T-helper 22 cell (primary cell): Measurements from ENCODE around the gene STAT5B.
"Not testable (repeated sequence)": the region's sequence is repeated elsewhere in the genome, so short reads cannot be mapped to it uniquely, and the experiment has no call there.

Experiments used
- DNase-seq: peaks from one replicate; pipeline ENCODE4 v3.0.0-alpha.2; 2020; ENCODE audit warnings: low read depth

STAT5B gene

DNA sequence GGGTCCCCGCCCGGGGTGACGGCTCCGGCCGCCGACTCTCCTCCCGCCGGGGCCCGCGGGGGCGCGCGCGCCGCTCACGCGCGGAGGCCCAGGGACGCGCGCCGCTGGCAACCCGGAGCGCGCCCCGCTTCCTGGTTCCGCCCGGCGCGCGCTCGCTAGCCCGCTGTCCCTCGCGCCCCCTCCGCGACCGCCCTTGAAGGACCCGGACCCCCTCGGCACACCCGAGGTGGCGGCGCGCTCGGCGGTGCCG, at the start of gene STAT5B:
STAT5B (minus strand) TSS at position 33 of the 250 bp plus-strand sequence. CDS start 44,264 bp downstream, outside the sequence.
- DNase-seq = peak; percentile 43

GRCh38 chr17:42325026-42325425, 48.8 kb upstream of the STAT5B start:
- no peak for DNase-seq

DNA sequence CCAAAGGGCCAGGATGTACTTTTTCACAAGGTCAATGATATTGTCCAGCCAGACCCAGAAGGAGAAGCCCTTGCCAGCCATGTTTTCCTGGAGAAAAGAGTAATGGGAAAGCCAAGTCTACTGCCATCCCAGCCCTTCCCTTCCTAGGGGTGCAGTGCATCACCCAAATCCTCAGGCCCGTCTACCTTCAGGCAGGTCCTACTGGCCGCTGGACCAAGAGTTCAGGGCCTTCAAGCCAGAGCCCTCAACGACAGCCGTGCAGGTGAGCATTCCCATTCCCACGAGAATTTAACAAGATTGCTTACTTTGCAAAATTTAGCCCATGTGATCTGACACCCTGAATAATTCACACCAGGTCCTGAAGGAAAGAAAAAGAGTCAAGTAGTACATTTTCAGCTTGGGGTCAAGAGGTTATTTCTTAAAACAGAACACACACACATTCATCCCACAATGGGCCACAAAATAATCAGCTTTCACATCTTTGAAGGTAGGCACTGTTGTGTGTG, 47.1 kb upstream of the STAT5B start:
- no peak for DNase-seq

DNA sequence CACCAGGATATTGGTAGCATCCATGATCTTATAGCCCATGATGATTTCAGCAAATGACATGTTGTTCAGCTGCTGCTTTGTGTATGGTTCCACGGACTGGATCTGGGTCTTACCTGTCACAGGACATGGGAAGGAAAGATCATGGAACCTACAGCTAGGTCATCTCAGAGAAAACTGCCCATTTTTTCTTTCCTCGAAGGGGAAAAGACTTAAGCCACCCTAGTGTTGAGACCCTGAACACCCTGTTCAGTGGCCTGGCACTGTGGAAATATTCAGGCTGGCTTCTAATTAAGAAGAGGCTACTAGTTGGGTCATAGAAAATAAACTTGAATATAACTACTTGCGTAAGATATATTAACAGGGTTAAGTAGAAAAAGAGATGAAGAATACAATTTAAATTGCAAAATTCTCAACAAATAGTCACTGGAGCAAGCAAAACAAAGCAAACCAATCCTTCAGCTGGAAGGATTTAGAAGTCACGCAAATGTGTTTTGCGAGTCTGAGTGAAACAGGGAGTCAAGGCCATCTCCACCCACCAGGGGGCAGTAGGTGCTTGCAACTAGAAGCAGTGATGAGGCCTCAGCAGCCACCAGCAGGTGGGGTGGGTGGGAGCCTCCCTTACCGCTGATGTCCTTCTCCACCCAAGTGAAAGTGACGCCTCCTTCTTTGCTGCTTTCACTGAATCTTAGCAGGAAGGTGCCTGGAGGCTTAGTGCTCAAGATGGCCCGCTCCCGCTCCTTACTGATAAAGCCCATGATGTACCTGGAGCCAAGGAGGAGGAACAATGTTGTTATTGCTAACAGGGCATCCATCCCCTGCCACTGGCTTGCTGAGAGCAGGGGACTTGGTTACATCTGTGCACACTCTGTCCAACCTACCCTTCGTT, 46.4 kb upstream of the STAT5B start:
- DNase-seq = peak; percentile 81

GRCh38 chr17:42321555-42321954, 45.4 kb upstream of the STAT5B start:
- DNase-seq = no peak

DNA sequence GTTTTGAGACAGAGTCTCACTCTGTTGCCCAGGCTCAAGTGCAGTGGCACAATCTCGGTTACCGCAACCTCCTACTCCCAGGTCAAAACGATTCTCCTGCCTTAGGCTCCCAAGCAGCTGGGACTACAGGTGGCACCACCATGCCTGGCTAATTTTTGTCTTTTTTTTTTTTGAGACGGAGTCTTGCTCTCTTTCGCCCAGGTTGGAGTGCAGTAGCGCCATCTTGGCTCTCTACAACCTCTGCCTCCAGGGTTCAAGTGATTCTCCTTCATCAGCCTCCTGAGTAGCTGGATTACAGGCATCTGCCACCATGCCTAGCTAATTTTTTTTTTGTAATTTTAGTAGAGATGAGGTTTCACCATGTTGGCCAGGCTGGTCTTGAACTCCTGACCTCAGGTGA, 41.8 kb upstream of the STAT5B start:
- not testable (repeated sequence) for DNase-seq

- no peak for DNase-seq
Measured at GRCh38 chr17:42317266-42317845, 41.2 kb upstream of the STAT5B start.

DNA sequence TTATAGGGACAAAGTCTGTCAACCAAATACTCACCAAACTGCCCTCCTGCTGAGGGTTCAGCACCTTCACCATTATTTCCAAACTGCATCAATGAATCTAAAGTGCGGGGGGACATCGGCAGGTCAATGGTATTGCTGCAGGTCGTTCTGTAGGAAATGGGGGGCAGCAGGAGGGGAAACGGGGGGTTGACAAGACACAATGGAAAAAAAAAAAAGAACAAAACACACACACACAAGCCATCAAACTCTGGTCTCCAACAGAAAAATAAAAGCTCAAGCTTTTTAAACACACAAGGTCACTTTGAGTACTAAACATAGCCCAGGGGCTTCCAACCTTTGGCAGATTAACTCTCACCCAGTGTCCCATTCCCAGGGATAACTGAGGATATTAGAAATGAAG, 40.6 kb upstream of the STAT5B start:
- DNase-seq = no peak

DNA sequence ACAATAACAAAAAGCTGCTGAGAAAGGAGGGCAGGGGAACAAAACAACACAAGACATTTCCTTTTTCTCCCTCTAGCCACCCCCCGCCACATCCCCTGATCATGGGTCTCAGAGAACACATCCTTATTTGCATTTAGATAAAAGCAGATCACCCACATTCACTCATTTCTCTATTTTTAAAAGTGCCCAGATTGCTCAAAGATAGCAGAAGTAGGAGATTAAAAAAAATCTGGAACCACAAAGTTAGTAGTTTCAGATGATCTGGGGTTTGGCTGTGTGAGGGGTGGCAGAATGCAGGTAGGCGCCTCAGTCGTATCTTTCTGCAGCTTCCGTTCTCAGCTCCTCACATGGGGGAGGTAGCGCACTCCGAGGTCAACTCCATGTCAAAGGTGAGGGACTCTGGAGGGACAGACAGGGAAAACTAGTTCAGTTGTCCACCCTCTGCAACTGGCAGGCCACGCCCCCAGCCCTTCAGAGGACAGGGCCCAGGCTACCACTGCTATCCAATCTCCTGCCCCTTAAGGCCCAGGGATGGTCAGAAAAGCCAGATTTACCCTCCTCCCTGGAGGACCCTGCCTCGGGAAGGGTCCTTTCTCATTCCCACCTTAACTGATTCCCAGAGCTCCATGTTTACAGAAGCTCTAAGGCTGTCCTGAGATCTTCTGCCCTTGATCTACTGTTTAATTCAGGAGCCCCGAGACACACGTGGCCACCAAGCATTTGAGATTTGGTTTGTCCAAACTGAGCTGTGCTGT, 39.4 kb upstream of the STAT5B start:
- no peak for DNase-seq

DNA sequence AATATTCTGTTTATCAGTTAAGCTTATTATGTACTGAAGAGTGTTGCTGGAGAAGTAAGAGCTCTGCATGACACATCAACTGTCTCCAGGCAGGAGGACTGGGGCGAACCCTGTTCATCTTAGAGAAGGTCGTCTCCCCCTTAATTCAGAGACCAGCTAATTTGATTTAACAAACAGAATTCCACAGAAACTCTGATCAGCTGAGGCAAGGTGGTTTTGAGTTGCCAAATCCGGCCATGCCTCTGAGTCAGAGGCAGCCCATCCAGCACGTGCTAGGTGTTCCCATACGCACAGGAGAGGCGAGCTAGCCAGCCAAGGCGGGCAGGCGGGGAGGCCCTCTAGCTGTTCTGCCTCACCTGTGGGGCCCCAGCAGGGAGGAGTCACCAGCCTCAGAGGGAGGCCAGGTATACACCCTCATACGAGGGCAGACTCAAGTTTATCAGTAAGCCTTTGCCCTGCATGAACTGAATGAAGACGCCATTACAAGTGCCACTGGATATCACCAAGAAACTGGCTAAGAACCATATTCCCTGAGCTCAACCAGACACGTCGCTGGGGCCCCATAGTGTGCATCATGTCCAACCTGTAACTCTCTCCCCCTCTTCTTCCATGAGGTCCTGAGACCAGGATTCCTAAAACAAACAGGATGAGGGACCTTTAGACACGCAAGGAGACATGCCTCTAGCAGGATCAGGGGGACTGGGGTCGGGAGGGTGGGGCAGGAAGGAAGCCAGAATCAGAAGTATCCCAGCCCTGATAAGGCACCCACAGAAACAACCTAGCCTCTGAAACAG, 37.8 kb upstream of the STAT5B start:
- no peak for DNase-seq

- no peak for DNase-seq
Measured at GRCh38 chr17:42313389-42313772, 37.2 kb upstream of the STAT5B start.

- DNase-seq = peak; percentile 50
Measured at GRCh38 chr17:42312285-42313130, 36.3 kb upstream of the STAT5B start.

DNA sequence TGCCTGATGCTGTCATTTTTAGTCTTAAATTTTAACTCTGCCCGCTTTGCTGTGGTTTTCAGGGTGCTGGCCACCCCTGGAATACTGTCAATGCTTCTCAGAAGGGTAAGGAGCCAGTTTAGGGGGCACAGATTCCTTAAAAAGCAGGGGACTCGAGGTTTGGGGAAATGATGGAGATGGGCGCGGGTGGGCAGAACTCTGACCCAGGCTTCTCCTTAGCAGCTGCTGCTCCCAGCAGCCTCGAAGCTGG, 35.8 kb upstream of the STAT5B start:
- no peak for DNase-seq

DNA sequence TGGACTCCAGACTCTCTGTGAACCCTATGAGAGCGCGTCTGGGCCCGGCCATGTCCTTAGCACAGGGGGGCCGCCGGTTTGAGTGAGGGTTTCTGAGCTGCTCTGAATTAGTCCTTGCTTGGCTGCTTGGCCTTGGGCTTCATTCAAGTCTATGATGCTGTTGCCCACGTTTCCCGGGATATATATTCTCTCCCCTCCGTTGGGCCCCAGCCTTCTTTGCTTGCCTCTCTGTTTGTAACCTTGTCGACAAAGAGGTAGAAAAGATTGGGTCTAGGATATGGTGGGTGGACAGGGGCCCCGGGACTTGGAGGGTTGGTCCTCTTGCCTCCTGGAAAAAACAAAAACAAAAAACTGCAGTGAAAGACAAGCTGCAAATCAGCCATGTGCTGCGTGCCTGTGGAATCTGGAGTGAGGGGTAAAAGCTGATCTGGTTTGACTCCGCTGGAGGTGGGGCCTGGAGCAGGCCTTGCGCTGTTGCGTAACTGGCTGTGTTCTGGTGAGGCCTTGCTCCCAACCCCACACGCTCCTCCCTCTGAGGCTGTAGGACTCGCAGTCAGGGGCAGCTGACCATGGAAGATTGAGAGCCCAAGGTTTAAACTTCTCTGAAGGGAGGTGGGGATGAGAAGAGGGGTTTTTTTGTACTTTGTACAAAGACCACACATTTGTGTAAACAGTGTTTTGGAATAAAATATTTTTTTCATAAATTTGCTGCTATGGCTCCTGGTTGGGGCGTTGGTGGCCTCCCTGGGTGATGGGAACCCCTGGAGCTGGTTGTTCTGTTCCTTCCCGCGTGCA, 35.2 kb upstream of the STAT5B start:
- no peak for DNase-seq

- no peak for DNase-seq
Measured at GRCh38 chr17:42310787-42311215, 34.6 kb upstream of the STAT5B start.

DNA sequence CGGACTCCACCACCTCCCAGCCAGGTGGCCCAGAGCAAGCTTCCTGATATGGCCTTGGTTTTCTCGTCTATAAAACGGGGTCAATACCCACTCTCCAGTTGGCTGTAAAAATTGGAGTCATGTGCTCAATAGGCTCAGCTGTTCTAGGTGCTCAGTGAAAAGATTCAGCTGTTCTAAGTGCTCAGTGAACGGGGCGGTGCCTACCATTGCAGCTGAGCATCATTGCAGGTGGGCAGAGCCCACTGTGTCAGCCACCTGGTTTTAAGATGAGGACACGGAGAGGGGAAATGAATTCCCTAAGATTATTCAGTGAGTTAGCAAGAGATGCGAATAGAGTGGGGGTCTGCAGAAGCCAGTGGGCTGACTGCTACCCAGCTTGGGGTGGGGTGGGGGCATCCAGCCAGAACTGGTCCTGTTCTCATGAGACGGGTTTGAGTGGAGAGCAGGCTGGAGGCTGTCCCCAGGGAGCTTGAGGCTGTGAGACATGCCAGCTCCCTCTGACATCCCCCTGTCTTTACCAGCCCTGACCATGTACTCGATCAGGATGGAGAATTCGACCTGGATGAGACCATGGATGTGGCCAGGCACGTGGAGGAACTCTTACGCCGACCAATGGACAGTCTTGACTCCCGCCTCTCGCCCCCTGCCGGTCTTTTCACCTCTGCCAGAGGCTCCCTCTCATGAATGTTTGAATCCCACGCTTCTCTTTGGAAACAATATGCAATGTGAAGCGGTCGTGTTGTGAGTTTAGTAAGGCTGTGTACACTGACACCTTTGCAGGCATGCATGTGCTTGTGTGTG, 34.0 kb upstream of the STAT5B start:
- DNase-seq = no peak

GRCh38 chr17:42309142-42309541, 33.0 kb upstream of the STAT5B start:
- no peak for DNase-seq

DNA sequence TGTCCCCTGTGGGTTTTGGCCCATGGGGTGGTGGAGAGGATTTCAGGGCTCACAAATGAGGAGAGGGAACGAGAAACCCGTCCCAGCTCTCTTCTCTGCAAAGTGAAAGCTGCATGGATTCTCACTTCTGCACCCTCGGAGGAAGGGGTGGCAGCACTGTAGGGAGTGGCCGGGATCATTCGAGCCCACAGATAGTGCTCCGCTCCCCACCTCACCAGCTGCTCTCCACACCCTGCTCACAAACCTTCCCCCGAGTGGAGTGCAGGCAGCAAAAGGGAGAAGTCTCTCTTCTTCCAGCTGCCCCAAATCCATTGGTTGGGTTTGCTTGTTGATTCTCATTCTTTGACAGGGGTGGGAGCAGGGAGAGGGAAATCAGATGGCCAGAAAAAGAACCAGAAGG, 32.3 kb upstream of the STAT5B start:
- no peak for DNase-seq

DNA sequence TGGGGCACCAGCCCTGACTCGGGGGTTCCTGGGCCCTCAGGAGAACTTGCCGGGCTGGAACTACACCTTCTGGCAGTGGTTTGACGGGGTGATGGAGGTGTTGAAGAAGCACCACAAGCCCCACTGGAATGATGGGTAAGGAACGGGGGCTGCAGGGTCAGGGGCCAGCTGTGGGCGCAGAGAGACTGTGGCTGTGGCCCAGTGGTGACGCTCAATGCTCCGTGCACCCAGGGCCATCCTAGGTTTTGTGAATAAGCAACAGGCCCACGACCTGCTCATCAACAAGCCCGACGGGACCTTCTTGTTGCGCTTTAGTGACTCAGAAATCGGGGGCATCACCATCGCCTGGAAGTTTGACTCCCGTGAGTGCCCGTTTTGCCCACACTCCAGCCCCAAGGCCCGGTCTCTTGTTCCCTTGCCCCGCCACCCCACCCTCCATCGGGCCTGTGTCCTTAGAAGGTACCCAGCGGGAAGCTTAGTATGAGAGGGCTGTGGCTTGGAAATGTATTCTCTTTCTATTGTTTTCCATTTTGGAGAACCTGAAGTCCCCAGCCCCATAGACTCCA, 31.3 kb upstream of the STAT5B start:
- DNase-seq = no peak

DNA sequence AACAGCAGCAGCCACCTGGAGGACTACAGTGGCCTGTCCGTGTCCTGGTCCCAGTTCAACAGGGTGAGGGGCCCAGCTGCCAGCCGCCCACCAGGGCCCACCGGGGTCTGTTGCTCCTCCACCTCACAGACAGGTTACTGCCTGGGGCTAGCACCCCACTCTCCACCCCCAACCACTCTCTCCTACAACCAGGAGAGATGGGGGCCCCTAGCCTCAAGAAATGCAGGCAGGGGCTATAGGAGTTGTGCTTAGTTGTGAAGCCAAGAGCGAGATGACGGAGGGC, 30.1 kb upstream of the STAT5B start:
- no peak for DNase-seq
